NB4 (cell line): ENCODE results near the gene TANC1.

ENCODE experiments used
- CTCF ChIP-seq: IDR thresholded peaks from one replicate; pipeline ENCODE4 v1.5.1; 2012; ENCODE audit warnings: low read depth, low read length
- POLR2A ChIP-seq: IDR thresholded peaks from 2 replicates; pipeline ENCODE4 v1.6.1; 2011; ENCODE audit warnings: mild to moderate bottlenecking; ENCODE audit not compliant: insufficient read length; ENCODE audit errors: extremely low read depth
- TF ChIP-seq, protein P1 (sequence below): IDR thresholded peaks from 2 replicates; pipeline ENCODE4 v1.6.1; 2011; ENCODE audit warnings: low read depth, low read length

- TF ChIP-seq CTCF (no peak), POLR2A (no peak)
- TF ChIP-seq, protein P1, sequence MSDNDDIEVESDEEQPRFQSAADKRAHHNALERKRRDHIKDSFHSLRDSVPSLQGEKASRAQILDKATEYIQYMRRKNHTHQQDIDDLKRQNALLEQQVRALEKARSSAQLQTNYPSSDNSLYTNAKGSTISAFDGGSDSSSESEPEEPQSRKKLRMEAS: no peak
Measured at GRCh38 chr2:159155320-159155719, 186.9 kb downstream of the TANC1 start.
